ENCODE results near the gene TPRG1. TPM values are rescaled to one million over a fixed set of nuclear protein-coding genes. Genes with fewer than 3 reads are reported as not detected.

TPRG1 gene
- total and polyA plus RNA-seq, 9 of the 15 experiments (the other 6 are each of a cell fraction or from before 2014, with no cell fraction given) = 0.01 TPM; not detected in 8

- H3K27ac ChIP-seq (ENCODE audit: extremely low read depth, low read depth, low read length) = no peak overlapping the region
- H3K9me3 ChIP-seq (replicated peaks; ENCODE audit: control insufficient read depth, insufficient read depth, low read depth, low read length) = no peaks in the 10 kb centered on the region
- no peak overlapping the region for H2AFZ ChIP-seq (ENCODE audit: low read depth, low read length)
- H3K27me3 ChIP-seq (ENCODE audit: control insufficient read depth in 2 of 2, insufficient read depth in 2 of 2, low read length in 2 of 2) = no peaks in the 10 kb centered on the region
- no peak for ATAC-seq
- intact Hi-C loops (cut with micrococcal nuclease) = no loop called here
- no peak for FAIRE-seq
- in situ Hi-C loops (cut with MboI) = no loop called here
- H3K36me3 ChIP-seq (ENCODE audit: control insufficient read depth, insufficient read depth, low read length) = no peaks in the 10 kb centered on the region
- POLR2A ChIA-PET = interaction anchor here (0.9 kb wide), 1 partner anchor 10 kb away, joined by 6 read pairs; no protein-coding TSS in a partner anchor
- no peak overlapping the region for H3K9ac ChIP-seq (ENCODE audit: insufficient read depth in 1 of 2, low read depth in 2 of 2, low read length in 2 of 2)
- WGBS (ENCODE audit: insufficient coverage, low coverage, missing lambda C conversion rate) = 0% methylated on average over 8 of the region's 8 CpGs
- no TSS peak for BruUV-seq (replicated peaks)
- no peak overlapping the region for H3K4me3 ChIP-seq
- H3K4me2 ChIP-seq (ENCODE audit: insufficient read depth, low read length) = no peak overlapping the region
- no peaks in the 10 kb centered on the region for H3K4me1 ChIP-seq (replicated peaks in 1 of 2; ENCODE audit: control insufficient read depth in 2 of 2, insufficient read depth in 2 of 2, low read length in 2 of 2)
- CTCF ChIA-PET (ENCODE audit: low intra/inter-chr PET ratio) = no interaction called here
- no peak for TF ChIP-seq ELK3 (CRISPR knock-in tag; IDR thresholded peaks at IDR 0.05)
- no peak for DNase-seq (ENCODE audit: extremely low read depth in 1 of 4, low spot score in 3 of 4)
- H4K20me1 ChIP-seq (replicated peaks; ENCODE audit: control insufficient read depth, insufficient read depth, low read length) = no peaks in the 10 kb centered on the region
- no peaks in the 10 kb centered on the region for H3K9me1 ChIP-seq (ENCODE audit: control insufficient read depth, insufficient read depth, low read length)
- no peaks in the 10 kb centered on the region for H3K79me2 ChIP-seq (ENCODE audit: control insufficient read depth, insufficient read depth, low read length)
These were observed 11.1 kb upstream of the TPRG1 start for GRCh38 chr3:189160519-189161309.

- ATAC-seq = no peak
- no peak overlapping the region for H3K9ac ChIP-seq (ENCODE audit: insufficient read depth in 1 of 2, low read depth in 2 of 2, low read length in 2 of 2)
- no peak overlapping the region for H2AFZ ChIP-seq (ENCODE audit: low read depth, low read length)
- no peaks in the 10 kb centered on the region for H3K9me1 ChIP-seq (ENCODE audit: control insufficient read depth, insufficient read depth, low read length)
- no TSS peak for BruUV-seq (replicated peaks)
- H3K79me2 ChIP-seq (ENCODE audit: control insufficient read depth, insufficient read depth, low read length) = no peaks in the 10 kb centered on the region
- ChIA-PET POLR2A (interaction anchor here (0.7 kb wide), 1 partner anchor 15 kb away, joined by 3 read pairs; no protein-coding TSS in a partner anchor), CTCF (ENCODE audit: low intra/inter-chr PET ratio) (no interaction called here)
- no peak for FAIRE-seq
- no peak overlapping the region for H3K4me2 ChIP-seq (ENCODE audit: insufficient read depth, low read length)
- in situ Hi-C loops (cut with MboI) (no loop called here), intact Hi-C loops (cut with micrococcal nuclease) (no loop called here)
- H3K4me1 ChIP-seq (replicated peaks in 1 of 2; ENCODE audit: control insufficient read depth in 2 of 2, insufficient read depth in 2 of 2, low read length in 2 of 2) = no peaks in the 10 kb centered on the region
- no peak overlapping the region for H3K4me3 ChIP-seq
- H3K27ac ChIP-seq (ENCODE audit: extremely low read depth, low read depth, low read length) = no peak overlapping the region
- H3K36me3 ChIP-seq (ENCODE audit: control insufficient read depth, insufficient read depth, low read length) = no peaks in the 10 kb centered on the region
- 0% methylated on average over 6 of the region's 6 CpGs for WGBS (ENCODE audit: insufficient coverage, low coverage, missing lambda C conversion rate)
- no peaks in the 10 kb centered on the region for H3K9me3 ChIP-seq (replicated peaks; ENCODE audit: control insufficient read depth, insufficient read depth, low read depth, low read length)
- no peaks in the 10 kb centered on the region for H3K27me3 ChIP-seq (ENCODE audit: control insufficient read depth in 2 of 2, insufficient read depth in 2 of 2, low read length in 2 of 2)
- TF ChIP-seq ZNF408 (CRISPR knock-in tag; IDR thresholded peaks at IDR 0.05; ENCODE audit: low read depth) (no peak), GTF2A2 (tag; IDR thresholded peaks at IDR 0.05) (no peak), TRIM25 (IDR thresholded peaks at IDR 0.05; ENCODE audit: borderline replicate concordance) (no peak)
- H4K20me1 ChIP-seq (replicated peaks; ENCODE audit: control insufficient read depth, insufficient read depth, low read length) = no peaks in the 10 kb centered on the region
- DNase-seq (ENCODE audit: extremely low read depth in 1 of 4, low spot score in 3 of 4) = no peak
These were observed 6.6 kb upstream of the TPRG1 start for GRCh38 chr3:189165092-189165612.

All from K562 (cell line).